Testis (tissue), 2 donors: ENCODE results near the gene ARRDC3.

Experiments used
- POLR2A ChIP-seq: fragments of 450-650 bp; IDR thresholded peaks from one replicate; pipeline ENCODE4 v1.6.1; 2017; ENCODE audit warnings: antibody characterized with exemption, mild to moderate bottlenecking, moderate library complexity
- TF ChIP-seq, protein P1 (sequence below), 3 experiments: fragments of 450-650 bp in 2 of 3; fragments of 200-600 bp in 1 of 3; sonication (generic) in 1 of 3; IDR thresholded peaks; one replicate each; pipeline ENCODE4 v1.5.1; 2016 to 2019; ENCODE audit warnings: antibody characterized with exemption in 3 of 3, mild to moderate bottlenecking in 2 of 3, moderate library complexity in 1 of 3

GRCh38 chr5:91328743-91329142 is 54.4 kb downstream of the ARRDC3 start:
- TF ChIP-seq, protein P1, sequence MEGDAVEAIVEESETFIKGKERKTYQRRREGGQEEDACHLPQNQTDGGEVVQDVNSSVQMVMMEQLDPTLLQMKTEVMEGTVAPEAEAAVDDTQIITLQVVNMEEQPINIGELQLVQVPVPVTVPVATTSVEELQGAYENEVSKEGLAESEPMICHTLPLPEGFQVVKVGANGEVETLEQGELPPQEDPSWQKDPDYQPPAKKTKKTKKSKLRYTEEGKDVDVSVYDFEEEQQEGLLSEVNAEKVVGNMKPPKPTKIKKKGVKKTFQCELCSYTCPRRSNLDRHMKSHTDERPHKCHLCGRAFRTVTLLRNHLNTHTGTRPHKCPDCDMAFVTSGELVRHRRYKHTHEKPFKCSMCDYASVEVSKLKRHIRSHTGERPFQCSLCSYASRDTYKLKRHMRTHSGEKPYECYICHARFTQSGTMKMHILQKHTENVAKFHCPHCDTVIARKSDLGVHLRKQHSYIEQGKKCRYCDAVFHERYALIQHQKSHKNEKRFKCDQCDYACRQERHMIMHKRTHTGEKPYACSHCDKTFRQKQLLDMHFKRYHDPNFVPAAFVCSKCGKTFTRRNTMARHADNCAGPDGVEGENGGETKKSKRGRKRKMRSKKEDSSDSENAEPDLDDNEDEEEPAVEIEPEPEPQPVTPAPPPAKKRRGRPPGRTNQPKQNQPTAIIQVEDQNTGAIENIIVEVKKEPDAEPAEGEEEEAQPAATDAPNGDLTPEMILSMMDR (IDR thresholded peaks at IDR 0.05) = no peak
- TF ChIP-seq POLR2A = no peak
